SK-N-SH (cell line): Measurements from ENCODE around the gene C1S. TPM values are rescaled to one million over a fixed set of nuclear protein-coding genes. Genes with fewer than 3 reads are reported as not detected.

Experiments used
- CTCF ChIA-PET: fragments of 300-600, 350-600 bp; formaldehyde crosslinking; extraction: SDS; loops from one replicate; lab custom pipeline; 2021; lab: Yijun Ruan, JAX
- POLR2A ChIA-PET: fragments of 350-600 bp; sonication (Branson Sonifier 250); formaldehyde crosslinking; extraction: SDS; loops from one replicate; lab custom pipeline; 2020; ENCODE audit warnings: antibody characterized with exemption, inconsistent platforms; lab: Yijun Ruan, JAX
- DNase-seq: peaks from one replicate; pipeline ENCODE4 v3.0.0; 2012
- H2AFZ ChIP-seq: fragments of 200-600 bp; sonication (generic); 2 replicates; pipeline ENCODE4 v1.8.1; 2016; ENCODE audit warnings: antibody characterized with exemption, mild to moderate bottlenecking, low read depth
- H3F3A ChIP-seq: fragments of 200-600 bp; sonication (generic); replicated peaks from 2 replicates; pipeline ENCODE3; 2016; ENCODE audit warnings: antibody characterized with exemption, mild to moderate bottlenecking; ENCODE audit not compliant: insufficient read depth
- H3K27ac ChIP-seq, 2 experiments: fragments of 200-500 bp in 1 of 2; fragments of 200-600 bp in 1 of 2; sonication (Bioruptor generic) in 1 of 2; sonication (generic), shearing (Covaris generic) in 1 of 2; 2 replicates each; pipeline versions ENCODE4 v1.5.1 to v1.6.1; 2014 to 2016; ENCODE audit warnings: low read depth in 2 of 2, inconsistent platforms in 1 of 2, low read length in 1 of 2, mild to moderate bottlenecking in 1 of 2, mixed read lengths in 1 of 2
- H3K27me3 ChIP-seq: fragments of 200-600 bp; sonication (generic), shearing (Covaris generic); 2 replicates; pipeline ENCODE4 v1.6.1; 2016; ENCODE audit warnings: mixed run types; ENCODE audit not compliant: insufficient read depth
- H3K36me3 ChIP-seq, 2 experiments: fragments of 200-500 bp in 1 of 2; fragments of 200-600 bp in 1 of 2; sonication (Bioruptor generic) in 1 of 2; sonication (generic) in 1 of 2; replicated peaks in 1 of 2; 2 replicates each; pipeline versions ENCODE3 to v1.5.1; 2014 to 2016; ENCODE audit warnings: low read length in 1 of 2, mild to moderate bottlenecking in 1 of 2; ENCODE audit not compliant: insufficient read depth in 2 of 2, control insufficient read depth in 1 of 2
- H3K4me1 ChIP-seq, 2 experiments: fragments of 200-500 bp in 1 of 2; fragments of 200-600 bp in 1 of 2; sonication (Bioruptor generic) in 1 of 2; sonication (generic), shearing (Covaris generic) in 1 of 2; 2 replicates each; pipeline versions ENCODE4 v1.5.1 to v1.6.1; 2014 to 2016; ENCODE audit warnings: low read depth in 1 of 2, low read length in 1 of 2, mixed run types in 1 of 2; ENCODE audit not compliant: insufficient read depth in 2 of 2, control insufficient read depth in 1 of 2
- H3K4me2 ChIP-seq: fragments of 200-600 bp; sonication (generic), shearing (Covaris generic); 2 replicates; pipeline ENCODE4 v1.6.1; 2017; ENCODE audit warnings: mixed run types
- H3K4me3 ChIP-seq, 2 experiments: fragments of 200-500 bp in 1 of 2; fragments of 200-600 bp in 1 of 2; sonication (Bioruptor generic) in 1 of 2; sonication (generic), shearing (Covaris generic) in 1 of 2; 2 replicates each; pipeline versions ENCODE4 v1.5.1 to v1.8.1; 2014 to 2016; ENCODE audit warnings: low read depth in 2 of 2, inconsistent platforms in 1 of 2, low read length in 1 of 2, mild to moderate bottlenecking in 1 of 2, mixed read lengths in 1 of 2, moderate library complexity in 1 of 2
- H3K79me2 ChIP-seq: fragments of 200-600 bp; sonication (generic); 2 replicates; pipeline ENCODE4 v1.8.1; 2017; ENCODE audit warnings: mild to moderate bottlenecking; ENCODE audit not compliant: insufficient read depth
- H3K9ac ChIP-seq: fragments of 200-600 bp; sonication (generic); 2 replicates; pipeline ENCODE4 v1.6.1; 2017; ENCODE audit warnings: mixed run types
- H3K9me2 ChIP-seq: fragments of 200-600 bp; sonication (generic); 2 replicates; pipeline ENCODE4 v1.6.1; 2017; ENCODE audit warnings: mixed run types
- H3K9me3 ChIP-seq: fragments of 200-600 bp; sonication (generic); 2 replicates; pipeline ENCODE4 v1.6.1; 2017; ENCODE audit warnings: mixed run types, mild to moderate bottlenecking, moderate library complexity
- H4K20me1 ChIP-seq: fragments of 200-600 bp; sonication (generic); 2 replicates; pipeline ENCODE4 v1.6.1; 2017; ENCODE audit warnings: mild to moderate bottlenecking, mixed run types; ENCODE audit not compliant: insufficient read depth
- CHD2 ChIP-seq: fragments of 150-350 bp; IDR thresholded peaks from 2 replicates; pipeline ENCODE4 v1.6.1; 2018; ENCODE audit warnings: low read length; ENCODE audit not compliant: partially characterized antibody
- FOSL2 ChIP-seq: IDR thresholded peaks from 2 replicates; pipeline ENCODE4 v1.4.0; 2012; ENCODE audit warnings: low read depth, mild to moderate bottlenecking, moderate library complexity, borderline replicate concordance
- FOXJ3 ChIP-seq: sonication (generic); formaldehyde crosslinking; IDR thresholded peaks from 2 replicates; pipeline ENCODE4 v1.5.1; 2020; ENCODE audit warnings: mild to moderate bottlenecking, missing genetic modification reagents
- IRF3 ChIP-seq: fragments of 150-350 bp; IDR thresholded peaks from 2 replicates; pipeline ENCODE4 v1.6.1; 2016; ENCODE audit warnings: mild to moderate bottlenecking, low read depth, low read length
- JUND ChIP-seq: IDR thresholded peaks from 2 replicates; pipeline ENCODE4 v1.4.0; 2012
- MEF2A ChIP-seq: IDR thresholded peaks from 2 replicates; pipeline ENCODE4 v1.4.0; 2012; ENCODE audit warnings: low read depth, borderline replicate concordance
- NFIC ChIP-seq: IDR thresholded peaks from 2 replicates; pipeline ENCODE4 v1.4.0; 2012; ENCODE audit warnings: borderline replicate concordance
- RFX5 ChIP-seq: IDR thresholded peaks from 2 replicates; pipeline ENCODE4 v1.6.1; 2012; ENCODE audit warnings: mild to moderate bottlenecking, improper control_type of control experiment, low read length
- SMC3 ChIP-seq: IDR thresholded peaks from 2 replicates; pipeline ENCODE4 v1.6.1; 2012; ENCODE audit warnings: low read depth, low read length, improper control_type of control experiment
- USF1 ChIP-seq: IDR thresholded peaks from 2 replicates; pipeline ENCODE4 v1.4.0; 2012; ENCODE audit warnings: low read depth, borderline replicate concordance
- USF2 ChIP-seq: fragments of 150-350 bp; IDR thresholded peaks from 2 replicates; pipeline ENCODE4 v1.6.1; 2017; ENCODE audit warnings: antibody characterized with exemption, low read length, low read depth, borderline replicate concordance
- ZBTB33 ChIP-seq: IDR thresholded peaks from 2 replicates; pipeline ENCODE4 v1.4.0; 2012; ENCODE audit warnings: low read depth, borderline replicate concordance
- WGBS: methylation state at CpG from one replicate; pipeline ENCODE4 v1.1.6; 2017; ENCODE audit warnings: low lambda C conversion rate; 5-methylcytosine and 5-hydroxymethylcytosine counted together
- polyA plus RNA-seq, 3 experiments: library from polyadenylated mRNA; depleted of rRNA; stranded (reverse); fragments of >200 nt; gene quantifications; 2 replicates each; pipeline ENCODE4 v1.2.3, GENCODE V29; 2012

The C1S gene
- polyA plus RNA-seq, 1 of the 3 experiments (the other 2 are of a cell fraction), result 14.5 TPM

GRCh38 chr12:7090222-7090998 is 29.9 kb downstream of the C1S start:
- peaks cover 6% of the 10 kb centered on the region for H3F3A ChIP-seq
- POLR2A ChIA-PET, result no interaction called here
- no peak overlapping the region for H3K27ac ChIP-seq
- H3K9me3 ChIP-seq, result no peaks in the 10 kb centered on the region
- H3K36me3 ChIP-seq, result no peaks in the 10 kb centered on the region
- DNase-seq, result no peak
- no peaks in the 10 kb centered on the region for H4K20me1 ChIP-seq
- H3K9me2 ChIP-seq, result no peaks in the 10 kb centered on the region
- WGBS, result 87% methylated on average over 12 of the region's 16 CpGs
- CTCF ChIA-PET, result interaction anchor here (0.5 to 3.9 kb wide), 8 partner anchors 14 to 146 kb away, joined by 3 to 12 read pairs (median 6); partner anchors contain the start of genes C12orf57, C1RL, C1S and RNU7-1
- no peak overlapping the region for H3K9ac ChIP-seq
- no peak overlapping the region for H3K4me2 ChIP-seq
- H3K27me3 ChIP-seq, result no peaks in the 10 kb centered on the region
- peaks cover 0 to 8% of the 10 kb centered on the region in 2 experiments; a peak in 1 of 4 replicates for H3K4me1 ChIP-seq
- TF ChIP-seq JUND (no peak), FOSL2 (no peak), NFIC (no peak), IRF3 (no peak), ZBTB33 (no peak), USF1 (no peak), SMC3 (no peak), FOXJ3 (CRISPR knock-in tag) (no peak)
- H3K4me3 ChIP-seq, result no peak overlapping the region
- H2AFZ ChIP-seq, result no peak overlapping the region
- no peaks in the 10 kb centered on the region for H3K79me2 ChIP-seq

GRCh38 chr12:7091171-7091570 is 30.7 kb downstream of the C1S start:
- ChIA-PET CTCF (interaction anchor here (0.6 to 2.2 kb wide), 9 partner anchors 13 to 147 kb away, joined by 3 to 11 read pairs (median 4); partner anchors contain the start of genes C12orf57, C1S and RNU7-1), POLR2A (no interaction called here)
- Histone ChIP-seq H3K4me2 (no peak overlapping the region), H3K9me3 (no peaks in the 10 kb centered on the region), H3K4me1 (peaks cover 0 to 8% of the 10 kb centered on the region in 2 experiments; a peak in 1 of 4 replicates), H3K9me2 (no peaks in the 10 kb centered on the region), H2AFZ (no peak overlapping the region), H3K79me2 (no peaks in the 10 kb centered on the region), H3K4me3 (no peak overlapping the region), H3K9ac (no peak overlapping the region), H3F3A (peaks cover 6% of the 10 kb centered on the region), H3K36me3 (no peaks in the 10 kb centered on the region), H3K27ac (no peak overlapping the region), H3K27me3 (no peaks in the 10 kb centered on the region), H4K20me1 (no peaks in the 10 kb centered on the region)
- 89% methylated on average over 7 of the region's 7 CpGs for WGBS
- no peak for DNase-seq
- no peak for TF ChIP-seq MEF2A
- no peak for TF ChIP-seq USF2
- TF ChIP-seq NFIC, result no peak
- no peak for TF ChIP-seq USF1
- no peak for TF ChIP-seq CHD2
- no peak for TF ChIP-seq RFX5
- no peak for TF ChIP-seq IRF3
- TF ChIP-seq FOSL2, result no peak
